HG03159 (cell line): ENCODE measurements around the gene FBH1.
"Not testable (repeated sequence)": the region's sequence is repeated elsewhere in the genome, so short reads cannot be mapped to it uniquely, and the experiment has no call there.

Experiments used
- ATAC-seq: cut with Tn5 transposase; IDR thresholded peaks from one replicate; pipeline ENCODE4 v1.9.1; 2021; ENCODE audit warnings: mild to moderate bottlenecking, moderate library complexity; ENCODE audit not compliant: unreplicated experiment

FBH1 gene

DNA sequence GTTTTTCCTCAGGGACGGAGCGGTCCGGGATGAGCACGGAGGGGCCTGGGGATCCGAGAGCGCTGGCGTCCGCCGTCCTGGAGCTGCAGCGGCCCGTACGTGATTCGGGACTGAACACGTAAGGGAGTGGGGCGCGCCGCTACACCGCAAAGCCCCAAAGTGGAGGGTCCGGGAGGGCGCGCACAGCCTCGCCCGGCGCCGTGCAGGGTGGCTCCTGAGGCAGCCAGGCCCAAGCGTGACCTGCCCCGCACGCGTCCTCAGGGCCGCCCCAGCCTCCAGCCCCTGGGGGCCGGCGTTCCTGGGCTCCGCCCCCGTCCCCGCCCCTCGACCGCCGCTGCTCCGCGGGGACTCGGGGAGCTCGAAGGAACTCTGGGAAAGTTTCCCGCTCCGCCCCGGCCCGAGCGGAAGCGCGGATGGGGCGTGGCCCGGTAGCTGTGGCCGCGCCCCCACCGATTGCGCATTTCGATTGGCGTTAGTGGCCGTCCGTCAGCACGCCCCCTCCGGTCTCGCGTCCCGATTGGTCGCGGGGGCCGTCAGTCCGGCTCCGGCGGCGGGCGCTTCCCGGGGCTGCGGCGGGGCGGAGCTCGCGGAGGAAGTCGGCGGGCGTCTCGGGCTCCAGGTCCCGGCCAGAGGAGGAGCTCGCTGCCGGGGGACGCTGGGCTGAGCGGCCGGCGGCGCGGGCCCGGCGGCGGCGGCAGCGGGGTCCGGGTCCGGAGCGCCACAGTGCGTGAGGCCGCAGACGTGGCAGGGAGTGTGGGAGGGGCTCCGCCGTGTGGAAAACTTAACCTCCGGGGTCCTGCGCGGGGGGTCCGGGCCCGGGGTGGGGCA lies at the start of gene FBH1, which contains the start of gene ANKRD16:
Gene FBH1, plus strand, starts transcription at position 620 of the 828 bp plus-strand sequence. Its CDS starts 103 bp downstream, at position 723.
Gene ANKRD16, minus strand, starts transcription at position 270 of the 828 bp plus-strand sequence. CDS start 539 bp downstream, outside the sequence.
- ATAC-seq, result peak; percentile 86

DNA sequence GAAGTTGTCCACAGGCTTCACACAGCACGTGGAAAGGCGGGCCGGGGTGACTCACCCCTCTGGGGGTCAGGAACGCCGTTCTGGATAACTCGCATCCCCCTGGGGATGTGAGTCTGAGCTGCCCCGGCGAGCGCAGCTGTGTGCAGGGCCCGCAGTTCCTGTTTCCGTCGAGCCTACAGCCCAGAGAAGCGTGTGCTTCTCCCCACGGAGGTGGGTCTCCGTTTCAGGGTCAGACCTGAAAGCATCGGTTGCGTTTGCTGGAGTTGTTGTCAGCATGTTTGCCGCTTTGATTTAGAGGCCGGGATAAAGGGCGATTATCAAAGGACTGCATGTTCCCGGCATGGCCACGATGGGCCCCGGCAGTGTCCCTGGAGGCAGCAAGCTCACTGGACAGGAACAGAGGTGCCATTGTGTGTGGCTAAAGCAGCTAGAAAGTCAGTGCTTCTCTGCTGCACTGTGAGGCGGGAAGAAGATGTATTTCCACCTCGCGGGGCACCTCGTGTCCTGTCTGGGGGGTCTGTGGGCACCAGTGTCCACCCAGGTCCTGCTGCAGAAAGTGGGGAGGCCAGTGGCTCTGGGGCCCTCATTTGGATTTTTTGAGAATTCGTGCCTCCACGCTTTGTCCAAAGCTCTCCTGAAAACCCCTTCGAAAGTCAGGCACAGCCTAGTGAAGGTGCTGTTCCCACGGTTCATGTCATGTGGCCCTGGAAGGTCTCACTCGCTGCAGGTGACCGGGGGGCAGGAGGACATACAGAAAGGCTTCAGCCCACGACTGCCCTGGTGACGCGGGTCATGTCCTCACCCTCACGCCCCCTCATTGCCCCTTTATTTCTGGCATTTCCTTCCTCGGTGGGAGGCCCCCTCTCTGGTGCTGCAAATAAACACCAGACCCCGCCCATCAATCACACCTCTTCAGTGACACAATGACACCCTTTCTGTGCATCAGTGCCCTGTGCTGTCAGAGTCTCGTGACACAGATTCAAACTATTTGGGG lies 49.4 kb upstream of the FBH1 start:
- peak; percentile 77 for ATAC-seq

GRCh38 chr10:5841965-5842364 lies 48.1 kb upstream of the FBH1 start:
- no peak for ATAC-seq

GRCh38 chr10:5843686-5844344 lies 46.2 kb upstream of the FBH1 start:
- no peak for ATAC-seq

DNA sequence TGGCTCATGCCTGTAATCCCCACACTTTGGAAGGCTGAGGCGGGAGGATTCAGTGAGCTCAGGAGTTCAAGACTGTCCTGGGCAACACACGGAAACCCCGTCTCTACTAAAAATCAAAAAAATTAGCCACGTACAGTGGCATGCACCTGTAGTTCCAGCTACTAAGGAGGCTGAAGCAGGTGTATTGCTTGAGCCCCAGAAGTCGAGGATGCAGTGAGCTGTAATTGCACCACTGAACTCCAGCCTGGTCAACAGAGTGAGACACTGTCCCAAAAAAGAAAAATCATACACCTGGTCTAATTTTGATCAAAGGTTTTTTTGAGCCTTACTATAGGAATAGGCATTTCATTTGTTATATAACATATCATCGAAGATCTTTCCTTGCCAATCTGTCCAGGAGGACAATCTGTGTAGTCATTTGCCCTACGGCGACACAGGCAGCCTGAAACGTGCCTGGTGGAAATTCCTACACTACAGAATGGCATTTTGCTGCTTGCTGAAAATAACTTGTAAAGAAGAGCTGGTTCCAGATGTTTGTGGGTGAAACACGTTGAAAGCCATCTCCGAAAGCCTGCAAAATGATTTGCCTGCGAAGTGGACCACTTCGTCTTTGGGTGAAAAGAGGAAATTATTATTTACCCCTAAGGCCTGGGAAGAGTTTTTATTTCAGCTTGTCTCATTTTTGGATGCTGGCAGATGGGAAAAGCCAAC lies 45.5 kb upstream of the FBH1 start:
- no peak for ATAC-seq

DNA sequence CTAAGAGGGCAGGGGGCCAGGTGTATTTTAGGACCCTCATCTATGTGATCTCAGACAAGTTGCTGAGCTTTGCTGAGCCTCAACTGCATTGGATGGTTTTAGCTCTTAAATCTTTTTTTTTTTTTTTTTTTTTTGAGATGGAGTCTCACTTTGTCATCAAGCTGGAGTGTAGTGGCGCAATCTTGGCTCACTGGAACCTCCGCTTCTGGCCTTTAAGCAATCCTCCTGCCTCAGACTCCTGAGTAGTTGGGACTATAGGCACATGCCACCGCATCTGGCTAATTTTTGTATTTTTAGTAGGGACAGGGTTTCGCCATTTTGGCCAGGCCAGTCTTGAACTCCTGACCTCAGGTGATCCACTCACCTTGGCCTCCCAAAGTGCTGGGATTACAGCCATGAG lies 43.4 kb upstream of the FBH1 start:
- not testable (repeated sequence) for ATAC-seq

DNA sequence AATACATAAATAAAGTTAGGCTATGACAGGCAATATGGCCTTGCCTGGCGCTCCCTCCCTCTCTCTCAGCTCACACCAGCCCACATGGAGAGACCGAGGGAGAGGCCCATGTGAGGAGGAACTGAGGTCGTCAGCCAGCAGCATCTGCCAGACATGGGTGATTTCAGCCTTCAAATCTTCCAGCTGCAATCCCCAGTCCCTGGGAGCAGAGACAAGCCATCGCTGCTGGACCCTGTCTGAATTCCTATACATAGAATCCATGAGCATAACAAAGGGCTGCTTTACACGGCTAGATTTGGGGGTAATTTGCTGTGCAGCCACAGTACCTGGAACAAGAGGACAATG lies 35.9 kb upstream of the FBH1 start:
- ATAC-seq, result no peak

DNA sequence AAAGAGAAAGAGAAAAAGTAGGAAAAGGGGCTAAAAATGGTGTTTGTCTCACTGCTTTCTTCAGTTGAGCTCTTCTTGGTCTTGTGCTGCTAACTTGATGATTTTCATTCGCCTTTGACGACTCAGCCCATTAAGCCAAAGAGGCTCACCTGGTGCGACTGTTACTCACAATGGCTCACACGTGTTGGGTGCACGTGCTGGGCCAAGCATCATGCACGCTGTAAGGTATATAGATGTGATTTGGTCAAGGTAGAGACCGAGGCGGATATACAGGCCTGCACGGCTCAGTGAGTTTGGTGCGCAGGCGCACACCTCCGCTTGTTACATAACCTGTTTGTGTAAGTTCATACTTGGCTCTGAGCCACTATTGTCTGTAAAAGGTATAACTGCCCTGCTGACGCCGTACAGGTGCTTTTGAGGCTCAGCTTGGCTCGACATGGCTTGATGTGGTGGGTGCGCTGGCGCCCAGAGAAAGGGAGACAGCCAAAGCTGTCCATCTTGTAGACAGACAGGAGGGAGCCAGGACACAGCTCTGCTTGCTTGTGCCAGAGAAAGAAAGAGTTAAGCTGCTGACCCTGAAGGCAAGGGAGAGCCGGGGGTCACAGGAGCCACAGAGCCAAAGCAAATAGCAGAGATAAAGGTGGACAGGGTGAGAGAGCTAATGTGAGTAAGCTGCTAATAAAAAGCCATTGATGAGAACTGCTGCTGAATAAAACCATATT lies 33.9 kb upstream of the FBH1 start:
- ATAC-seq, result no peak

- no peak for ATAC-seq
These were observed 33.4 kb upstream of the FBH1 start for GRCh38 chr10:5856701-5857004.

DNA sequence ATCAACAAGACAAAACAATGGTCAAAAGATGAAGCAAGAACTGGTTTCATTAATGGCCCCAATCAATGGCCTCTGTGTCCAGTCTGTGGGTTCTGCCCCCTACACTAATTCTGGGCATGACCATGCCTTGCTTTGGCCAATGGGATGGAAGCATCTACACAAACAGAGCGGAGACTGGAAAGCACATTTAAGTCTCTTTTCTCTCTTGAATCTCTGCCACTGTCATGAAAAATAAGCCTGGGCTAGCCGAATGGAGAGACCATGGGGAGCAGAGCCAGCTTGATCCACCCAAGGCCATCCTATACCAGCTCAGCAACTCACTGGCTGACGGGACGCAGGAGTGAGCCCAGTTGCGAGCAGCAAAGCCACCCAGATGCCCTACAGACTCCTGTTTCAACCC lies 31.2 kb upstream of the FBH1 start:
- ATAC-seq, result no peak

- no peak for ATAC-seq
These were observed 30.0 kb upstream of the FBH1 start for GRCh38 chr10:5860066-5860465.

GRCh38 chr10:5862360-5862961 lies 27.6 kb upstream of the FBH1 start:
- peak; percentile 89 for ATAC-seq

DNA sequence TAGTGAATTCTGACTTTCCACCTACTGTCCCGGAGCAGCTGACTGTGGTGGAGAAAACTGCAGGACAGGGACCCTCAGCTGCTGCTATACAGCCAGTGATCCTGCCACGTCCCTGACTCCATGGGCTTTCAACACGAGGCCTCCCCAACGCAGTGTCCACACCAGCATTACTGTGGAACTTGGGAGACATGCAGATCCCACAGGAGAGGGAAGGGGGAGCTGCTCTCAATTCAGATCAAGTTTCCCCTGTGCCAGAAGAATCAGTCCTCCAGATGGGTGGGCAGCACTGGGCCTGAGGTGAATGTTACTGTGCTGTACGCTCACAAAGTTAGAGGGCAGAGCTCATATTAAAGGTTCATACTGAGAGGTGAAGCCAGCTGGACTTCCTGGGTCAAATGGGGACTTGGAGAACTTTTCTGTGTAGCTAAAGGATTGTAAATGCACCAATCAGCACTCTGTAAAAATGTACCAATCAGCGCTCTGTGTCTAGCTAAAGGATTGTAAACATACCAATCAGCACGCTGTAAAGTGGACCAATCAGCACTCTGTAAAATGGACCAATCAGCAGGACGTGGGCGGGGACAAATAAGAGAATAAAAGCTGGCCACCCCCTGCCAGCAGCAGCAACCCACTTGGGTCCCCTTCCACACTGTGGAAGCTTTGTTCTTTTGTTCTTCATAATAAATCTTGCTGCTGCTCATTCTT lies 26.9 kb upstream of the FBH1 start:
- ATAC-seq, result not testable (repeated sequence)

DNA sequence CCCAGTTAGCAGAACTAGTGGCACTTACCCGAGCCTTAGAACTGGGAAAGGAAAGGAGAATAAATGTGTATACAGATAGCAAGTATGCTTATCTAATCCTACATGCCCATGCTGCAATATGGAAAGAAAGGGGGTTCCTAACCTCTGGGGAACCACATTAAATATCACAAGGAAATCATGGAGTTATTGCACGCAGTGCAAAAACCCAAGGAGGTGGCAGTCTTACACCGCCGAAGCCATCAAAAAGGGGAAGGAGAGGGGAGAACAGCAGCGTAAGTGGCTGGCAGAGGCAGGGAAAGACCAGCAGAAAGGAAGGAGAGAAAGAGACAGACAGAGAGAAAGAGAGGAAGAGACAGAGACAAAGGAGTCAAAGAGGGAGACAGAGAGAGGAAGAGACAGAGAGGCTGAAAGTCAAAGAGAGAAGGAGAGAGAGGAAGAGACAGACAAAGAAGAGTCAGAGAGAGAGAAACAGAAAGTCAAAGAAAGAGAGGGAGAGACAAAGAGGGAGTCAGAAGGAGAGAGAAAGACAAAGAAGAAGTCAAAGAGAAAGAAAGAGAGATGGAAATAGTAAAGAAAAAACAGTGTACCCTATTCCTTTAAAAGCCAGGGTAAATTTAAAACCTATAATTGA lies 23.5 kb upstream of the FBH1 start:
- ATAC-seq, result not testable (repeated sequence)

- ATAC-seq, result not testable (repeated sequence)
These were observed 22.9 kb upstream of the FBH1 start for GRCh38 chr10:5867091-5867615.

DNA sequence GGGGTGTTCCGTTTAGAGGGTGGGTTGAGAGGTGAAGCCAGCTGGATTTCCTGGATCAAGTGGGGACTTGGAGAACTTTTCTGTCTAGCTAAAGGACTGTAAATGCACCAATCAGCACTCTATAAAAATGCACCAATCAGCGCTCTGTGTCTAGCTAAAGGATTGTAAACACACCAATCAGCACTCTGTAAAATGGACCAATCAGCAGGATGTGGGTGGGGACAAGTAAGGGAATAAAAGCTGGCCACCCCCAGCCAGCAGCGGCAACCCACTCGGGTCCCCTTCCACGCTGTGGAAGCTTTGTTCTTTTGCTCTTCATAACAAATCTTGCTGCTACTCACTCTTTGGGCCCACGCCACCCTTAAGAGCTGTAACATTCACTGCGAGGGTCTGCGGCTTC lies 21.7 kb upstream of the FBH1 start:
- not testable (repeated sequence) for ATAC-seq

DNA sequence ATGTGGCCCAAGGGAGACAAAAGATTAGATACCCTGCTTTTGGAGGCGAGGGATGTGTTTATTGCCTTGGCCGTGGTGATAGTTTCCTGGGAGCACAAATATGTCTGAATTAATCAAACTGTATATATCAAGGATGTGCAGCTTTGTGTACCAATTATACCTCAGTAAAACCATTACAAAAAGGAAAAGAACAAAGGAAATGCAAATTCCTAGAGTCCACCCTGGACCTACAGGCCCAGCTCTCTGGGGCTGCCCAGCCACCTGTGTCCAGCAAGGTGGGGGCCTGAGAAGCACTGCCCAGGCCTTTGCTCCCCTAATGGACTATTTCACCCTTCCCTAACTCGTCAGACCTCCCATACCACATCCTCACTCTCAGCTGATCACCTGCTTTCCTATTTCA lies 20.9 kb upstream of the FBH1 start:
- ATAC-seq, result no peak

- no peak for ATAC-seq
These were observed 18.4 kb upstream of the FBH1 start for GRCh38 chr10:5871596-5871995.
